ENCODE measurements around the gene B9D1.

The B9D1 gene

GRCh38 chr17:19305761-19306159 lies 56.8 kb downstream of the B9D1 start:
- TF ChIP-seq CEBPB (IDR thresholded peaks at IDR 0.05) (no peak), EGR1 (IDR thresholded peaks at IDR 0.05) (no peak)

DNA sequence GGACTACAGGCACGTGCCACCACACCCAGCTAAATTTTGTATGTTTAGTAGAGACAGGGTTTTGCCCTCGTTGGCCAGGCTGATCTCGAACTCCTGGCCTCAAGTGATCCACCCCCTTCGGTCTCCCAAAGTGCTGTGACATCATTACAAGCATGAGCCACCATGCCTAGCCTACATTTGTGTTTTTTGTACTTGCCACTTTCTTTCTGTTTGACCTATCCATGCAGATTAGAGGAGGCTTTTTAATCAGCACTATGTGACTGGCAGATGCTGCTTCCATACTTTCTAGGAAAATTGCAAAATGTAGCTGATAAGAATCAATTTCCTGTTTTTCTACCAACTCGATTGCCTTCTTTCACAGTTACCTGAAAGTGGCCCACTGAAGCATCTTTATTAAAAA lies 57.3 kb downstream of the B9D1 start:
- TF ChIP-seq RAD21 (IDR thresholded peaks at IDR 0.05; ENCODE audit: low read depth) (no peak), NFIC (IDR thresholded peaks at IDR 0.05) (no peak), TAF1 (IDR thresholded peaks at IDR 0.05; ENCODE audit: low read depth) (no peak), USF1 (IDR thresholded peaks at IDR 0.05) (no peak), TCF12 (IDR thresholded peaks at IDR 0.05; ENCODE audit: low read depth) (no peak), REST (IDR thresholded peaks at IDR 0.05; ENCODE audit: low read depth) (no peak), YY1 (IDR thresholded peaks at IDR 0.05; ENCODE audit: low read depth) (no peak), EP300 (IDR thresholded peaks at IDR 0.05; ENCODE audit: borderline replicate concordance) (no peak)
- TF ChIP-seq, protein P1, sequence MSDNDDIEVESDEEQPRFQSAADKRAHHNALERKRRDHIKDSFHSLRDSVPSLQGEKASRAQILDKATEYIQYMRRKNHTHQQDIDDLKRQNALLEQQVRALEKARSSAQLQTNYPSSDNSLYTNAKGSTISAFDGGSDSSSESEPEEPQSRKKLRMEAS (IDR thresholded peaks at IDR 0.05) = no peak

DNA sequence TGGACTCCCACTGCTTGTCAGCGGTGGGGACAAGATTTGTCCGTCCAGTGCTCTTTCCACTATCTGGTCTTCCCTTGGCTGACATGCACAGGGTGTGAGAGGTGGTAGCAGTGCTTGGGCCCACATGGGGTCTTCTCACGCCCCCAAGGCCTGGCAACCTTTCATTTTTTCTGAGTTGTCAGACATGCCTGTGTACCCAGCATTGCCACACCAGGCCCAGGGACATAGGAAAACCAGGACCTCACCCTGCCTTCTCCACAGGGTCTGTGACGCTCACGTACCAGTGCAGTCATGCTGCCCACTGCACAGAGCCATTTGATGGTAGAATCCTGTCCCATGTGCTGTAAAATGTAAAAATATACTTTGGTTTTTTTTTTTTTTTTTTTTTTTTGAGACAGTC lies 57.8 kb downstream of the B9D1 start:
- TF ChIP-seq TCF12 (IDR thresholded peaks at IDR 0.05; ENCODE audit: low read depth) (no peak), REST (IDR thresholded peaks at IDR 0.05; ENCODE audit: low read depth) (no peak), TAF1 (IDR thresholded peaks at IDR 0.05; ENCODE audit: low read depth) (no peak), YY1 (IDR thresholded peaks at IDR 0.05; ENCODE audit: low read depth) (no peak), CREB1 (IDR thresholded peaks at IDR 0.05; ENCODE audit: low read depth) (no peak), FOXM1 (IDR thresholded peaks at IDR 0.05; ENCODE audit: borderline replicate concordance, low read depth) (no peak), USF1 (IDR thresholded peaks at IDR 0.05) (no peak), ZBTB7A (IDR thresholded peaks at IDR 0.05; ENCODE audit: low read depth) (no peak), EP300 (IDR thresholded peaks at IDR 0.05; ENCODE audit: borderline replicate concordance) (no peak), RAD21 (IDR thresholded peaks at IDR 0.05; ENCODE audit: low read depth) (no peak), NFIC (IDR thresholded peaks at IDR 0.05) (no peak)

DNA sequence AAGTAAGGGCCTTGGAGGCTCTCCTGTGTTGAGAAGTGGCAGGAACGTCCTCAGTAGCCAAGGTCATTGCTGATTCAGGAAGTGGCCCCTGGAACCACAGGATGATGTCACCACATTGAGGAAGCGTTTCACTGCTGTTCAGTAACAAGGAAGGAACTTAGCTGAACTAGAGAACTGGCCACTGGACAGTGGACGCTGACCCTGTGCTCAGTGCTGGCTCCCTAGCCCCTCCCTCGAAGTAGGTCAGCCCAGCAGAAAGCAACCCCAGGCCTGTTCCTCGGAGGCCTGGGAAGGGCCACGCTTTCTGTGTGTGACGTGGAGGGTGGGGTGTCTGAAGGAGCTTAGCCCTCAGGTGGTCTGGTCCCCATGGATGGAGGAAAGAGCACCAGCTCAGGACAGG lies 58.3 kb downstream of the B9D1 start:
- no peak for TF ChIP-seq TEAD4 (IDR thresholded peaks at IDR 0.05)
- TF ChIP-seq YY1 (IDR thresholded peaks at IDR 0.05; ENCODE audit: low read depth) = no peak
- TF ChIP-seq, protein P1 (IDR thresholded peaks at IDR 0.05) = no peak
- no peak for TF ChIP-seq TAF1 (IDR thresholded peaks at IDR 0.05; ENCODE audit: low read depth)
- TF ChIP-seq RAD21 (IDR thresholded peaks at IDR 0.05; ENCODE audit: low read depth) = no peak
- TF ChIP-seq EGR1 (IDR thresholded peaks at IDR 0.05) = no peak

- TF ChIP-seq RAD21 (IDR thresholded peaks at IDR 0.05; ENCODE audit: low read depth) (no peak), EP300 (IDR thresholded peaks at IDR 0.05; ENCODE audit: borderline replicate concordance) (no peak), REST (IDR thresholded peaks at IDR 0.05; ENCODE audit: low read depth) (no peak), USF1 (IDR thresholded peaks at IDR 0.05) (no peak), ZBTB7A (IDR thresholded peaks at IDR 0.05; ENCODE audit: low read depth) (no peak), YY1 (IDR thresholded peaks at IDR 0.05; ENCODE audit: low read depth) (no peak)
- TF ChIP-seq, protein P1 (IDR thresholded peaks at IDR 0.05) = no peak
Measured at GRCh38 chr17:19303367-19303776, 59.2 kb downstream of the B9D1 start.
